HepG2 (cell line): ENCODE measurements around the gene SELL.
"Not testable (repeated sequence)": the region's sequence is repeated elsewhere in the genome, so short reads cannot be mapped to it uniquely, and the experiment has no call there.

Experiments
- CTCF ChIP-seq: sonication (generic); formaldehyde crosslinking; IDR thresholded peaks from 2 replicates; pipeline ENCODE4 v1.5.0; 2020; ENCODE audit warnings: mild to moderate bottlenecking, missing genetic modification reagents, moderate library complexity
- EZH2 ChIP-seq: conservative IDR thresholded peaks from 2 replicates; pipeline ENCODE4 v1.6.1; 2012; ENCODE audit warnings: mild to moderate bottlenecking, low read depth, low read length, moderate library complexity
- FOXM1 ChIP-seq: sonication (generic); formaldehyde crosslinking; IDR thresholded peaks from 2 replicates; pipeline ENCODE4 v1.5.0; 2020; ENCODE audit warnings: missing genetic modification reagents
- MBNL3 ChIP-seq: fragments of 250-450 bp; sonication (Bioruptor Pico); conservative IDR thresholded peaks from 2 replicates; pipeline ENCODE4 v1.8.0; 2022; ENCODE audit warnings: mild to moderate bottlenecking, inconsistent platforms
- POLR2A ChIP-seq, 2 experiments: IDR thresholded peaks; 2 replicates each; pipeline ENCODE4 v1.6.1; 2011; ENCODE audit warnings: low read depth in 2 of 2, low read length in 2 of 2, mild to moderate bottlenecking in 1 of 2, moderate library complexity in 1 of 2; ENCODE audit not compliant: insufficient read depth in 1 of 2
- RFXANK ChIP-seq: IDR thresholded peaks from 2 replicates; pipeline ENCODE4 v1.6.1; 2016
- SYNCRIP ChIP-seq: fragments of 200-400 bp; formaldehyde crosslinking; IDR thresholded peaks from 2 replicates; pipeline ENCODE4 v1.6.1; 2018; ENCODE audit warnings: mild to moderate bottlenecking, low read depth, low read length; ENCODE audit not compliant: insufficient read depth
- TBP ChIP-seq: sonication (generic); formaldehyde crosslinking; IDR thresholded peaks from 2 replicates; pipeline ENCODE4 v1.5.0; 2020; ENCODE audit warnings: missing genetic modification reagents
- ZNF432 ChIP-seq: sonication (generic); formaldehyde crosslinking; IDR thresholded peaks from 2 replicates; pipeline ENCODE4 v1.5.0; 2020; ENCODE audit warnings: missing genetic modification reagents, mild to moderate bottlenecking, borderline replicate concordance

DNA sequence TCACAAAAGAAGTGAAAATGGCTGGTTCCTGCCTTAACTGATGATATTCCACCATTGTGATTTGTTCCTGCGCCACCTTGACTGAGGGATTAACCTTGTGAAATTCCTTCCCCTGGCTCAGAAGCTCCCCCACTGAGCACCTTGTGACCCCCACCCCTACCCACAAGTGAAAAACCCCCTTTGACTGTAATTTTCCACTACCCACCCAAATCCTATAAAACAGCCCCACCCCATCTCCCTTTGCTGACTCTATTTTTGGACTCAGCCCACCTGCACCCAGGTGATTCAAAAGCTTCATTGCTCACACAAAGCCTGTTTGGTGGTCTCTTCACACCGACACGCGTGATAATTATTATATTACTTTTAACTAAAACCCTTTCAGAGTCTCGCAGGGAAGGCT is 23.0 kb downstream of the SELL start:
- not testable (repeated sequence) for TF ChIP-seq CTCF (CRISPR knock-in tag); RFXANK (CRISPR knock-in tag); TBP; POLR2A (IDR thresholded peaks at IDR 0.05; ENCODE audit: insufficient read depth in 1 of 2, low read depth in 2 of 2, low read length in 2 of 2); SYNCRIP; ZNF432 (CRISPR knock-in tag); EZH2; FOXM1 (CRISPR knock-in tag); MBNL3
